HG03354 (cell line): ENCODE data around the gene PTPRU.

ENCODE experiments used
- ATAC-seq: cut with Tn5 transposase; IDR thresholded peaks from one replicate; pipeline ENCODE4 v1.9.1; 2021; ENCODE audit warnings: mild to moderate bottlenecking; ENCODE audit not compliant: unreplicated experiment, poor library complexity, severe bottlenecking

Gene PTPRU

DNA sequence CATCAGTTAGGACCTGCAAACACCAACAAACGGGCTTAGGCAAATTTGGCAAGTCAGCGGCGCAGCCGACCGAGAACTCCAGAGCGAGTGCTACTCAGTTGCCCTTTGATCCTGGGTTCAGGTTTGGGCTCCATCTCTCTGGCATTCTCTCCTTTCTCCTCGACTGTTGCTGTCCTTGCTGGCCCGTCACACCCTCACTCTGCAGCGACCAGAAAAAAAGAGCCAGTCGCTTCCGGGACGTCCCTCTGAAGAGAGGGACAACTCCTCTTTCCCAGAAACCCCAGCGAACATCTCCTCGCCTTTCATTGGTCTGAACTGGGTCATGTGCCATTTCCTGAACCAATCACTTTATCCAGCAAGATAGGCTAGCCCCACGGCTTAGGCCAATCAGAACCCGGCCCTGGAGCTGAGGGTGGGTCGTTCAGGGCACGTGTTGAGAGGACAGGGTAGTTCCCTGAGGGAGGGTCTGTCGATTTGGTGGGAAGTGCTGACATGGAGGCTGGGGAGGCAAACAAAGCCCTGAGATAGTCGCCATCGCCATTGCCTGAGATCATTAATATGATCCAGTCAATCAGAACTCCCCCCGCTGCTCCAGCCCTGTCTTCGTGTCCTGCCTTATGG lies 113.7 kb downstream of the PTPRU start:
- no peak for ATAC-seq

DNA sequence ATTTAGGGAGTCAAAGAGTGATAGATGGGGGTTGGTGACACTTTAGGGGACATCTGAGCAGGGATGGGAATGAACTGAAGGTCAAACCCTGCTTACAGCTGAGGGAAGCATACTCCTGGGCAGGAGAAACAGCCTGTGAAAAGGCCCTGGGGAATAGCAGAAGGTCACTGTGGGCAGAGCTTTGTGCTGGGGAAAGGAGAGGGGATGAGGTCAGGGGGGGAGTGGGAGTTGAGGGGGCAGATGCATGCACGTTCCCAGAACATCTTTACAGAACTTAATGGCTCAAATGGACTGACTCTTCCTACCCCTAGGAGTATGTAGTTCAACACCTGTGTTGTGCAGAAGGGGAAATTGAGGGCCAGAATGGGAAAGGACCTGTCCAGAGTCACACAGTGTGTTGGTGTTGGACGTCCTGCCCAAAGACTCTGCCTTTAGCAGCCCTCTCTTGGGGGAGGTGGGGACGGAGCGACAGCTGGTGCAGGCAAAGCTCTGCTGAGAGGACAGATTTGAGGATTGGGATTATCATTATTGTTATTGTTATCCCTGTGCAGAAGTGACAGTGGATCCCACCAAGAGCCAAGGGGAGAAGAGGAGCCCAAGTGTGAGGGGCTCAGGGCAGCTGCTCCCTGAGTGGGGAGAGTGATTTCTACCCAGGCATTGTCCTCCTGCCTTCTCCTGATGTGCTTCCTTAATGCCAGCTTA lies 116.5 kb downstream of the PTPRU start:
- ATAC-seq = no peak

DNA sequence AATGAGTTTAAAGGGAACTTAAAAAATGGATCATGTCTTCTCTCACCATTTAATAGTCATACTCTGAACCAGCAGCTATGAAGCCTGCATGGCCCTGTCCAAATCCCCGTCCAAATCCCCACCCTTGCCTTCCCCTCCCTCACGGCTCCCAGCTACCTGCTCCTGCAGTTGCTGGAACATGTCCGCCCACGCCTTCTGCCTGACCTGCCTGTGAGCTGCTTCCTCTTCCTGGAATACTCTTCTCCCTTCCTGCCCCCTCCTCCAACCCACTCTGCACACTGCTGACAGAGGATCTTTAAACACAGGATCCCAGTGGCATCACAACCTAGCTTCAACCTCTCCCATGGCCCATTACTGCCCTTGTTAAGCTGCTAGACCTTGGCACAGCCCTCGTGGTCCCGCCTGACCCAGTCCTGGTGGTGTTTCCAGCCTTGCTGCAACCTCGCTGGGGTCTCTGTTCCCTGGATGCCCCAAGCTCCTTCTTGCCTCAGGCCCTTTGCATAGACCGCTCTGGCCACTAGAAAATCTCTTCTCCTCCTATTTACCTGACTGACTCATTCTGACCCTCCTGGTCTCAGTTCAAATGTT lies 118.3 kb downstream of the PTPRU start:
- no peak for ATAC-seq

DNA sequence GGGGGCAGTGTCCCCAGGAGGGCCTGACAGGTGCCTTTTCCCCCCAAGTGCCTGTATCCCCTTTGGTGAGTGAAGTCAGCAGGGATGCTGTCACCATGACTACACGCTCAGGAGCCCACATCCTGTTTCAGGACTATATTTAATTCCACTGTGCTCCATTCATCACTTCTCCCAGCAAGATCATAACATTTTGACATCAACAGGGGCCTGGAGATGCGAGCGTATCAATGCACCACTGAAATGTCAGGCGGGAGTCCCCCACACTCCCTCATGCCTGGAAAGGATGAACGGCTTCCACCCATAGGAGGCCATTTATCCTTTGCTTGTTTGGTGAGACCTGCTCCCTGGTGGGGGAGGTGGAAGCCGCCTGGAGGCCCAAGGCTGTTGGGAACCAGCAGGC lies 119.1 kb downstream of the PTPRU start:
- no peak for ATAC-seq

DNA sequence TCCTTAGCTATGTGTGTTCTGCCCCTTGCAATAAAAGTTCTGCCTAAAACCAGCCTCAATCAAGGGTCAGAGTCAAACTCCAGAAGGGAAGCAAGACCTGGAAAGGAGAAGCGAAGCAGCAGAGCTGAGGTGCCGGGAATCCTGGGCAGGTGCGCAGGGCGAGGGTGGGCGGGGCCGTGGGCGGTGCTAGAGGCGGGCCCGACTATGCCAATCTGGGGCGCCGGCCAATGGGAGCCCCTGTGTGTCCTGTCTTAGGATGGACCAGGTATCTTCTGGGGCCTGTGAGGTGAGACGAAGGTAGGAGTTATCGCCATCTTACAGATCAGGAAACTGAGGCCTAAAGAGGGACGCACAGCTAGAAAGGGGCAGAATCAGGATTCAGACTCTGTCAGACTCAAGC lies 120.3 kb downstream of the PTPRU start:
- no peak for ATAC-seq

DNA sequence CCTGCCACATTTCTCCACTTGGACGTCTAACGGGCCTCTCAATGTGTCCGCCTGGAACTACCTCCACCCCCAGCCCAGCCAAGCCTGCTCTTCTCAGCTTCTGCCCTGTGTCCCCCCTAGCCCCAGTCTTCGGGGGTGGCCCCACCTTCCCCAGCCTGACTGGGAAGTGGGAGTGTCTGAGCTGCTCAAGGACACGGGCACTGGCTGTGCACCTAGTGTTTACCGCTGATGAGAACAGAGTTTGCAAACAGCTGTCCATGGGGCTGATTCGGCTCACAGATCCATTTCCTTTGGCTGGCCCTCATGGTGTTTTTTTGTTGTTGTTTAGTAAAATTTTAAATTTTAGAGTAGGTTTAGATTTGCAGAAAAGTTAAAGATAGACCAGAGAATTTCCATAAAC lies 121.1 kb downstream of the PTPRU start:
- no peak for ATAC-seq

- ATAC-seq = no peak
Measured at GRCh38 chr1:29358183-29358582, 121.9 kb downstream of the PTPRU start.

GRCh38 chr1:29360768-29361167 lies 124.4 kb downstream of the PTPRU start:
- ATAC-seq = no peak

GRCh38 chr1:29361686-29362085 lies 125.4 kb downstream of the PTPRU start:
- ATAC-seq = no peak

GRCh38 chr1:29362116-29362515 lies 125.8 kb downstream of the PTPRU start:
- no peak for ATAC-seq

GRCh38 chr1:29362764-29363163 lies 126.4 kb downstream of the PTPRU start:
- ATAC-seq = no peak

DNA sequence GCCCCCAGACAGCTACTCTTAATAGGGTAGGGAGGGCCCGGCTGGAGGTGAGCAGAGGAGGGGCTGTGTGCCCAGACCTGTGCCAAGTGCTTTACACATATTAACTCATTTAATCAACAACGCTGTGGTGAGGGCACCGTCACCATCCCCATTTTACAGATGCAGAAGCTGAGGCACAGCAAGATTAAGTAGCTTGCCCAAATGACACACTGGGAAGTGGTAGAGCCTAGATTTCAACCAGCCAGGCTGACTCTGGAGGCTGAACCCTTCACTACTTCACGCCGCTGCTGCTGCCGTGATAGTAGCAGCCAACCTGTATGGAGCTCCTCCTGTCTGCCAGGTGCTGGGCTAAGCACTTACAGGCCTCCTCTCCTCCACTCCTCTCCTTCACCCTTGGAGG lies 127.2 kb downstream of the PTPRU start:
- ATAC-seq = no peak

DNA sequence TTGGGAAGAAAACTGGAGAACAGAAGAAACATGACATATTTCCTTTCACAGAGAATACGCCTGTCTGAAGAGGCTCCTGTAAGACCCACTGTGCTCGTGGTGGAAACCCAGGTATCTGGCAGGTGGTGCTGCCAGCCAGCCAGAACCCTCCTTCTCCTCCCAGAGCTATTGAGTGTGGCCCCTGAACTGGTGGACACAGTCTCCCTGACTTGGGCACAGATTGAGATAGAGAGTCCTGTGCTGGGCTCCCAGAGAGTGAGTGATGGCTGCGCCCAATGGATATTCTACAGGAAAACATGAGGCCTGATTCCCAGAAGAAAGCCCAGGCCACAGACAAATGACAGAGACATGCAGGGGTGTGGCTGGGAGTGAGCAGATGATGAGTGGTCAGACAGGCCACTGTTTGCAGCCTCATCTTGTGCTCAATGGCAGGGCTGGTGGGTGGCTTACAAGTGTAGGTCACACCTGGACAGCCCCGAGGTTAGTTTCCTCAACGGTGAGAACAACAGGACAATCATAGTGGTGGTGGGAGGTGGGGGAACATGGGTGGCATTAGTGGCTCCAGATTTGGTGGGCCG lies 127.9 kb downstream of the PTPRU start:
- ATAC-seq = no peak

DNA sequence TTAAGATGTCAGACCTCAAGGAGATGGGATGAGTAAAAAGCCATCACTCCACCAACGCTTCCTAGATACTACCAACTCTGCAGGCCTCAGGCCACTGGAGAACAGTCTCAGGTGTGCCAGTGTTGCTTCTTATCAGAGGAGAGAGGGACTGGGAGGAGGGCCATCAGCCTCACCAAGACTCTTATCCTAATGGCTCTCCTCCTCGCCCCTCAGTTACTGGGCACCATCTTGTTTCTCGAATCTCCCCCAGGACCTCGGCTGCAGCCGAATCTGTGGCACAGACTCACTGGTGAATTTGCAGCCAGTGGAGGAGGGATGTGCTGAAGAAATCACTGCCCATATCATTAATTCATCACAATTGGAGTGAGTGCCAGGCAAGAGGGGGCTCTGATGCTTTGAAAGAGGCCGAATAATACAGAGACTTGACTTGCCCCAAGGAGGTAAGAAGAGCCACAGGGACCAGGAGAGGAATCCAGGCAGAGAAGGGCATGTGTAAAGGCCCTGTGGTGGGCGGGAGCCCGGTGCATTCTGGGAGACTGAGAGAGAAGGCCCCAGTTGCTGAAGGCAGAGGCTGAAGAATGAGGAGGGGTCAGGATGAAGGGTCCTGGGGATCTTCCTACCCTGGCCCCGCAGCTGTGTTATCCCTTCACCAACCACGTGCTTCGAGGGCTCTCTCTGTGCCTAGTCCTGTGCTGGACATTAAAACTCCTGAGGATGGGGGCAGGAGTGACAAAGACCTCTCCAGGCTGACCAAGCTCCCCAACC lies 129.8 kb downstream of the PTPRU start:
- no peak for ATAC-seq

- no peak for ATAC-seq
Measured at GRCh38 chr1:29368936-29369932, 132.9 kb downstream of the PTPRU start.

DNA sequence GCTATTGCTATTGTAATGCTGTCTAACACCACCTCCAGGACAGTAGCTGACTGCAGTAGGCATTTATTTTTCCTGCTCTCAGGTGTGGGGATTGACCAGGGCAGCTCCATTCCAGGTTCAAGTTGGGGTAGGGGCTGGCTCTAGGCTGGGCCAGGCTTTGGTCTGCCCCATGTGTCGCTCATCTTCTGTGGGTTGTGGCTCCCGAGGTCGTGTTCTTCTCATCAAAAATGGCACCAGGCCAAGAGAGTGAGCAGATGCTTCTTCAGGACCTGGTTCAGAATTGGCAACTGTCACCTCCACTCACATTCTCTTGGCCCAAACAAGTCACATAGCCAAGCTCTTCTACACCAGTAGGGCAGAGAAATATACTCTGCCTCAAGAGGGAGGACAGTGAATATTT lies 133.7 kb downstream of the PTPRU start:
- ATAC-seq = no peak

- no peak for ATAC-seq
Measured at GRCh38 chr1:29371332-29371731, 135.0 kb downstream of the PTPRU start.

GRCh38 chr1:29372108-29372507 lies 135.8 kb downstream of the PTPRU start:
- ATAC-seq = no peak
